ENCODE measurements around the gene DCANP1. TPM values are rescaled to one million over a fixed set of nuclear protein-coding genes. Genes with fewer than 3 reads are reported as not detected.
A peak's percentile ranks its signal among the peaks of the same experiment; 100 is the strongest.

The DCANP1 gene
- total RNA-seq, 1 donor from 2014 or later, result not detected

GRCh38 chr5:135480511-135480910 lies 33.4 kb upstream of the DCANP1 start:
- no peak for DNase-seq (ENCODE audit: low read depth, low spot score)

DNA sequence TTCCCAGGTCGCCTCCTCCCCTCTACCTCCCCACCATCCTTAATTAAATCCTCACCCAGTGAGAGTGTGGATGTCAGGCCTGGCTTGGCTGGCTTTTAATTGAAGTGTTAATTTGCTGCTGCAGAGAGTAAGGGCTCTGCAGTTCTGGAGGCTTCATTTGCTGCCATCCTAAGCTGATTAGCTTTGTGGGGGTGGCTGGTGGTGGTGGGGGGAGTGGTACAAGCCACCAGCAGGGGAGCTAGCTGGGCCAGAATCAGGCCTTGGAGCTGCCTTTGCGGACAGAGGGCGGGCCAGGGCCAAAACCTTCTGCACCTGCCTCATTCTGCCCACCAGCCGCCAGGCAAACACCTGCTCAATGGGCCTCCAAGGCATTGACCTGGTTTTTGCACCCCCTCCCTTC lies 31.8 kb upstream of the DCANP1 start:
- no peak for DNase-seq (ENCODE audit: low read depth, low spot score)

DNA sequence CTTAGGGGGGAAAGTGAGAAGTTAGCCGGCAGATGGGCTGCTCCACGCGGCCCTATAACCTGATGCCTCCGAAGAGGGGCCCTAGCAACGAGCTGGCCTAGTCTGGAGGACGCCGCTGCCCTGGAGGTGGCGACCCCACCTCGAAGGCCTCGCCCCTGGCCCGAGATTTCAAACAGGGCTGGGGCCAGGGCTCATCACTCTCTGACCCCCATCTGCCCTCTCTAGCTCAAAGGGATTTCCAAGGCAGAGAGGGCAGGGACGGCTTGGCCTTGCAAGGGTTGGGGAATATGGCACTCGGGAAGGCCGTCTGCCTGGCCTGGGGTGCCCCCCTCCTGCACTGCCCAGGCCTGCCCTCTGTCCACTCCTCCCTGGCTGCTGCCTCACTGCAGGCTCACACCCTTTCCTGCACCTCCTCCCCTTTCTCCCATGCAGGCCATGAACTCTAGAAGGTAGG lies 30.5 kb upstream of the DCANP1 start:
- DNase-seq (ENCODE audit: low read depth, low spot score), result no peak

DNA sequence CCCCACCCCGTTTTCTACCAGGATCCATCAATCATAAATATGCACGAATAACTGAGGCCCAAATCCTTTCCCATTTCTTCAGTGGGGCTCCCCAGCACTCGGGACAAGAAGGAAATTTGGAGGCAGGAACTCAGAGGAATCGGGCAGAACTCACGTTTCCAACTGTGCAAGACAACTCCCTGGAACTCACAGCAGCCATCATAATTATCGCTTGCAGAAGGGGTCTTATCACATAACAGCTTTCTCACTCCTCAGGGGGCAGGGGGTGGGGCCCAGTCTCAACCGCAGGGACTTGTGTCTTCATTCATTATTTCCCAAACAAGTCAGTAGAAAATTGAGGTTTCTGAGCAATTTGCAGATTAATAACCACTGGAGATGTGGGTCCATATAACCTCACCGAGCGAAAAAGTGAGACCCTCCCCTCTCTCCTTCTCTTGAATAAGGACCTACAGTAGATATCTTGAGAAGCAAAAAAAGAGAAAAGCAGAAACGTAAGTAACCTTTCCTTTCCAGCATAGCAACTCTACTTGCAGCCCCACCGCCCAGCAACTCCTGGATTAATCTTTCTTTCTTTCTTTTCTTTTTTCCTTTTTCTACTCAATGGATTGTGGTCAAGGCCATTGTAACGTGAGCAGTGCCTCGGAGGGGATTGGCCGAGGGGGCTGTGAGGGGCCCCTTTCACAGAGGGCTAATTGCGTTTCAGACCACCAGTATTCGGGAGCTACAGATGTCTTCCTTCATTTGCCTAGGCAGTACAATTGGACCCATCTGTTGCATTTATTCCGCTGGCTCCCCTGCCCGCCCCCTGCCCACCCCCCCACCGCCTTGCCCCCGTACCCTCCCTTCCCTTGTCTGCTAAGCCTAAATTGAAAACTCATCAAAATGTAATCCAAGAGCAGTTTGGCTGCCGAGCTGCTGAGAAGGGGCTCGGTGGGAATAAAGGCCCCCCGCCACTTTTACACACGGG lies 29.8 kb upstream of the DCANP1 start:
- no peak for DNase-seq (ENCODE audit: low read depth, low spot score)

DNA sequence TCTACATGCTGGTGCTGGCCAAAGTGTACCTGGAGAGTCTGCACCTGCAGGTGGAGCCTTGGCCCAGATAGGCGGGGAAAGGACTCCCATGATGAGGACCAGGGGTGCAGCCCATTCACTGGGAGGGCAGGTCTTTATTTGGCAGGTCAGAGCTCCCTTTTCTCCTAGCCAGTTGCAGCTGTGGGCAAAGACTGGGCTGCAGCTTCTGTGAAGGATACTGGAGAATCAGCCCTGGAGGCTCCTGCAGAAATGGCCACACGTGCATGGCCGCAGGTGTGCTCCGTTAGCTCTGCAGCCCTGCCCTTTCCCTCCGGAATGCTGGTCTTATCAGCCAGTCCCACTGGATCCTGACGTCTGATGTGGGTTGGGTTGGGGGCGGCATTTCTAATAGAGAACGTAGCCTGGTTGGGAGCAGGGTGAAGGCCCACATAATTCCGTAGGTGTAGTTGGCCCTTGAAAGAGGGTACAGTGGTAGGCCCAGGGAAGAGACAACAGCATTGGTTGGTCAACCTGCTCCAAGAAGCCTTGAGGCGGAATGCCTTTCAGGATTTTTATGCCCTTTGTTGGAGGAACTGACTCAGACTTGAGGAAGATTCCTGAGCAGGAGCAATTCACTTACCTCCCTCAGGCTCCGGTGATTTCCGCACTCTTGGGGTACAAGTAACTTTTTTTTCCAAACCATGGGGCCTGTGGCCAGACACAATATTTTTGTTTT lies 27.0 kb upstream of the DCANP1 start:
- no peak for DNase-seq (ENCODE audit: low read depth, low spot score)

GRCh38 chr5:135472141-135472540 lies 25.0 kb upstream of the DCANP1 start:
- no peak for DNase-seq (ENCODE audit: low read depth, low spot score)

DNA sequence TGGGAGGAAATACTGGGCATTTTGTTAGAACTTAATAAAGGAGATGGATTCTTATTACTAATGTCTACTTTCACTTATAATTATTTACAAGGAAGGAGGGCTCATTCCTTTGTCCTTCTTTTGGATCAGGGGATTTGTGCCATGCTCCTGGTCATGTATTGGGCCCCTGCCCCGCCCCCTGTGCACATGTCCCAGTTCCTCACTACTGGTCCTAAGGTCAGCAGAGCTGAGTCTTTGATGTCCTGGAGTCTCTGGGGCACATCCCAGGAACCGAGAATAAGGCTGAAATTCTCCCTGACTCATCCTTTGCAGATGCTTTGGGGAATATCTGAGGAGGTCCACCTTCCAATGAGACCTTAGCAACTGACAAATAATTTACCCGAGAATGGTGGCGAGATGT lies 24.6 kb upstream of the DCANP1 start:
- DNase-seq (ENCODE audit: low read depth, low spot score), result no peak

DNA sequence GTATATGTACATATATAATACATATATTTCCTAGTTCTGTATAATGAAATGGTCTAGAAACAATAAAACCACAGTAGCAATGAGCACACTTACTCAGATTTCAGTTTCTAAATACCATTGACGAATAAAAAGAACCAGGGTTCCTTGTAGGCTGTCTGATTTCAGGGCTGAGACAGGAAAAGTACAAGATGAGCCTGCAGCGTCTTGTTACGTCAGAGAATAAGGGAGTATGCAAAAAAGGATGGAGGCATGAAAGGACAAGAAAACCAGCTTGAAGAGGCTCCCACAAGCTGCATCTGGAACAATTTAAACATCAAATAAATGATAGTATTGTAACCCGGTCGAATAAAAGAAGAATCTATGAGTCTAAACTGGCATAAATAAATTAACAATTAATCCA lies 22.8 kb upstream of the DCANP1 start:
- no peak for DNase-seq (ENCODE audit: low read depth, low spot score)

DNA sequence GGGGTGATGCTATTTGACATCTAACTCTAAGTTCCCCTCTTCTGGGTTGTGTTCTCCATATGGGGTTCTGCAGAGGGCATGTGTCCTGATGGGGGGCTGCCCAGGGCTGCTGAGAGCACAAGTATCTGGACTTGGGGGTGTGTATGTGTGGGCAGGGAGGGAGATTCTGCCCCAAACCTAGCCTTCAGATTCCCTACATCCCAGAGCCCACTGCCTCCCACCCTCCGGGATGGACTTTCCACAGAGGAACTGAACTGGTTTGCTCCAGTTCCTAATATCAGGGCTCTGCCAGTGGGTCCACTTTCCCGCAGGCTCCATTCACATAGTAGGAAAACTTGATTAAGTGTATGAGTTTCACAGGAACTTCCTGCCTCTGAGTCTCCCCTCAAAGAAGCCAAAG lies 21.4 kb upstream of the DCANP1 start:
- DNase-seq (ENCODE audit: low read depth, low spot score), result no peak

- DNase-seq (ENCODE audit: low read depth, low spot score), result no peak
Measured at GRCh38 chr5:135467871-135468485, 20.8 kb upstream of the DCANP1 start.

DNA sequence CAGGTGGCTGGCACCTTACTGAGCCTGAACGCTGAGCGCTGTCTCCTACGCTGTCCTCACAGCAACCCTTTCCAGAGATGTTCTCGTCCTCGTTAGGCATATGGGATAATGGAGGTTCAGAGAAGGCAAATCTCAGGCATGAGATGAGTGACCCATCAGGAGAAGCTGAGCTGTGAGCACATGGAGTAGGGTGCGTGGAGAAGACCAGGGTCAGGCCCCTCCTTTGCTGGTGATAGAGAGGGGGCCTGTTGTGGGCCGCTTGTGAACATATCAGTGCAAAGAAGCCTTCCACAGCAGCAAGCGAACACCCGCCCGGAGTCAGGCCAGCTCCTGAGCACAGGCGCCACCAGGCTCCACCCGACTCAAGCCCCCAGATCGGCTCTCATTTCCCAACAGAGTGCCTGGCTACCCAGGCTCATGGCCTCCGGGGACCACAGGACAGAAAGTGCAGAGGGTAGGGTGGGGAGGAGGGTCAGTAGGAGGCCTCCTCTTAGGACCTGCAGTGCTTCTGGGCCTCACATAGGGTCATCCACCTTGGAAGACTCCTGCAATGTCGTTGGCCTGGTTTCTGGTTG lies 20.0 kb upstream of the DCANP1 start:
- no peak for DNase-seq (ENCODE audit: low read depth, low spot score)

GRCh38 chr5:135466178-135467050 lies 19.3 kb upstream of the DCANP1 start:
- DNase-seq (ENCODE audit: low read depth, low spot score), result peak; percentile 17

DNA sequence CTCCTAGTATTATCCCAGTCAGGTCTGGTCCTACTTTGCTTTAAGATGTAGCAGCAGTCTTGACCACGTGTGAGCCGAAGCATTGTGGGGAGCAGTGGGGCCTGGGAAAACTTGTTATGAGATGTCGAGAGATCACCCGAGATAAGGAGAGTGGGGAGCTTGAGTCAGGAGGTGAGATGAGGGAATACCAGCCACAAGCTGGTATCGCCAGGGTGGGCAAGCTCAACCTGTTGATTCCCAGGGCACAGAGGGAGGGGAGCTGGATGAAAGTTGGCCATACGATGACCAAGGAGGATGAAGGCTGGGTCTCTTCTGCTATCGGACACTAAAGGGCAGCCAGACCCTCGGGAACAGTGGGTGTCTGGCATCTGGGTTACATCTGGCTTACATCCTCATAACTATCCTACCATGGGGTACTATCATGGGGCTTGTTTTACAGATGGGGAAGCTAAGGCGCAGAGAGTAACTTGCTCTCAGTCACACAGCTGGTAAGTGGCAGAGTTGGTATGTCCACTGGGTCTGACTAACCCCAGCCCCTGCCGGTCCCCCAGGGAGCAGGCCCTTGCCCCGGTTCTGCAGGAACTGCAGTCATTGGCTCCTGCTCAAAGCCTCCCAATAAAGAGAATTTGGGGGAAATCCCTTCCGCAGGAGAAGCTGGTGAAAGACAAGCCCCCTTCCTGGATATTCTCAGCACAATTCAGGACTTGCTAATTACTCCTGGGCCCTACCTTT lies 18.4 kb upstream of the DCANP1 start:
- no peak for DNase-seq (ENCODE audit: low read depth, low spot score)

DNA sequence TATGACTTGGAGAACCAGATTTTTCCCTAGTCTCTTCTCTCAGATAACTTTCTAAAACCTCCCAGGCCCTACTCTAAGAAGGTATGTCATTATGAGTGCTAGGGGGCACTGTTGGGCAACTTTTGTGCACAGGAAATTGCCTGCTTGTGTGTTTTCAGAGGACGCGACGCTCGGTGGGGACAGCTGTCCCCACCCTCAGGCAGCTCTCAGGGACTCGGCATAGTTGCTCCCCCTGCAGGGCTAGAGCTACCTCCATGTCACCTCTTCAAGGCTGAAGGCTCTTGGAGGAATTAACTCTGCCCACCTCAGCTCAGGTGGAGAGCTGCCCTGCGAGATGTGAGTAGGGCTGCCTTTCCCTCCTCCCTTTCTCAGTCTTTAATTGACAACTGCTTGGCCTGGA lies 15.2 kb upstream of the DCANP1 start:
- DNase-seq (ENCODE audit: low read depth, low spot score), result no peak

DNA sequence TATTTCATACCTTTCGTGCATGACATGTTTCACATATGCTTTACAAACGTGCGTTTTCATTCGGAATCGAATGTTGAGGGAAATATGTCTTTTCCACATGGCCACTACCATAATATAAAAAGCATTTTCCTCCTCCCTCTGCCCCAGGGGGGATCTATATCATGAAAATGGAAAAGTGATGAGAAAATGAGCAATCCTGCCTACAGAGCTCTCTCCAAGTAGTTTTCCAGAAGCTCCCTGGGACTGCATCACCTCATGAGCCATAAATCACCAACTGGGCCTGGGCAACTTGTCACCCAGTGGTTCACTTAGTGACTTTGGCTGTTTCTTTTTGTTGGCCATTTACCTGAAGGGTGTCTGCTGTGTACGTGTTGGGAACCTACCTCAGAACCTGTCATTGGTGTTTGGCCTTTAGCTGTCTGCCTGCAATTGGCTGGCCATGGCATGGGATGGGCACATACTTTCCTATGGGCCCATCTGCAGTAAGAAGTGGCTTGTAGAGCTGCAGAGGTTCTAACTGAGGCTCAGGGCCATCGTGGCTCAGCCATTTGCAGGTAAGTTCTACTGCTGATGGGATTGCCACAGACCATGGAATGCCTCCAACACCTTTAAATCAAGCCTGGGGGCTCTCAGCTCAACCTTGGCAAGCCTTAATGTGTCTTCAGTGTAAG lies 14.5 kb upstream of the DCANP1 start:
- no peak for DNase-seq (ENCODE audit: low read depth, low spot score)

DNA sequence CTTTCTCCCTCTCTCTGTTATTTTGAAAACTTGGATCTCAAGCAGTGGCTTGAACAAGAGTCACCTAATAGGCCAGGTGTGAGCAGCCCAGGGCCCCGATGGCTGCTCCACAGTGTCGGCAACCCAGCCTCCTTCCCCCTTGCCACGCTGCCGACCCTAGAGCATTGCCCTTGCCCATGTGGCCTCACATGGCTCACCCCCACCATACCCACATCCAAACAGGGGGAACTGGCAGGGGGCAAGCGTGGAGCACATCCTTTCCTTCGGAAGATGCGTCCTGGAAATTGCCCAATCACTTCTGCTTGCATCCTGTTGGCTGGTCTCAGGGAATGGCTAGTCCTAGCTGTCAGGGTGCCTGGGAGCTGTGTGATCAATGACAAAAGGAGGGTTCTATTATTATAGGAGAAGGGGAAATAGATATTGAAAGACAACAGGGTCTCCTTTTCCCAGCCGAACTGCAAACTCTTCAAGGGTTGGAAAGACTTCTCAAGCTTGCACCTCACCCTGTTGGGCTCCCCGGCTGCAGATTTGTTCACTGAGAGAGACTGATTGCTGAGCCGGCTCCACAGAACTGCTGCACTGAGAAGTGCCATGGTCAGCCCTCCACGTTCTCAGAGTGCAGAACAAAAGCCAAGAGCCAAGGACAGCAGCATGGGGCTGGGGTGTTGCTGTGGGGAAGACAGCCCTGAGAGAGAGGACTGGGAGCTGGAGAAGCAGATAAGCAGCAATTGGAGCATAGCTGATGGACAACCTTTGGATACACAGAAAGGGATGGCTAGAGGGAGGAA lies 13.3 kb upstream of the DCANP1 start:
- DNase-seq (ENCODE audit: low read depth, low spot score), result no peak

DNA sequence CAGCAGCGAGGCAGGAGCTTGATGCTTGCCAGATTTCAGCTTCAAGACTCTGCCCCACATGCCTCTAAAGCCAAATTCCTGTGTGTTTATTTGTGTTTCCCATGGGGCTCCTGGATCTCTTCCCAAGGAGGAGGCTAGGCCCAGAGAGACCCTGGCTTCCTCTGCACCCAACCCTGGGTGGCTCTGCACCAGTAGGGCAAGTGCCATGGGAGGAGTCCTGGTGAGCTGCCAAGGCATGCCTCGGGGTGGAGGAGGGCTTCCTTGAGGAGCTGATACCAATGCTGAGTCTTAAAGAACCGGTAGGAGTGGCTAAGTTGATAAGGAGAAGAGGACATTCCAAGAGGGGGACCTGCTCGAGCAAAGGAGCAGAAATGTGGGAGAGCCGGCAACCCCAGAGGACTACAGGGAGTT lies 11.8 kb upstream of the DCANP1 start:
- DNase-seq (ENCODE audit: low read depth, low spot score), result no peak

DNA sequence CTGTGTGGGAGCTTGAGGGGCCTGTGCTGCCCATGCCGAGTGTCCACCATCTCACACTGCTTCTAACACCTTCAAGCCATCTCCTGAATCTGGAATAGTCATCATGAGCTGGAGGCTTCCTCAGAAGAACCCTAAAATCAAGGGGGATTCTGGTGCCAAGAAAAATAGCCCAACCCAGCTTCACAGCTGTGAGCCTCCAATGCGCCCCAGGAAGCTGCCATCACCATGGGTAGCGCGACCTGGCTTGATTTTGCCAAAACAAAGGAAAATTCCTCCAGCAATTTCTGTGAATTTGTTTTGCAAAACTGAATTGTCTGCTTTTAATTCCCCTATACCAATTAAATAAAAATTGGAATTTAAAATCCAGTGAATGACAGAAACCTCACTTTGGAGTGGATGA lies 11.2 kb upstream of the DCANP1 start:
- DNase-seq (ENCODE audit: low read depth, low spot score), result no peak

Data from pulmonary artery endothelial cell (primary cell).